Astrocyte of the spinal cord (primary cell): ENCODE measurements around the gene PPY.
"Not testable (repeated sequence)": the region's sequence is repeated elsewhere in the genome, so short reads cannot be mapped to it uniquely, and the experiment has no call there.

Source experiments
- DNase-seq: peaks from one replicate; pipeline ENCODE4 v3.0.0; 2011; ENCODE audit warnings: low read depth, low spot score
- H3K4me3 ChIP-seq: 2 replicates; pipeline ENCODE4 v1.5.1; 2011; ENCODE audit warnings: low read depth, mild to moderate bottlenecking, low read length, moderate library complexity
- in situ Hi-C: cut with HindIII; loops from 2 replicates; pipeline ENCODE4 v1.10.0; 2017; ENCODE audit warnings: low sequenced_read_pairs
- TF ChIP-seq, protein P1 (sequence below): IDR thresholded peaks from 2 replicates; pipeline ENCODE4 v1.5.1; 2012; ENCODE audit warnings: low read depth, mild to moderate bottlenecking, low read length, inconsistent platforms

PPY gene

GRCh38 chr17:43935204-43935925, 6.9 kb downstream of the PPY start:
- TF ChIP-seq, protein P1, sequence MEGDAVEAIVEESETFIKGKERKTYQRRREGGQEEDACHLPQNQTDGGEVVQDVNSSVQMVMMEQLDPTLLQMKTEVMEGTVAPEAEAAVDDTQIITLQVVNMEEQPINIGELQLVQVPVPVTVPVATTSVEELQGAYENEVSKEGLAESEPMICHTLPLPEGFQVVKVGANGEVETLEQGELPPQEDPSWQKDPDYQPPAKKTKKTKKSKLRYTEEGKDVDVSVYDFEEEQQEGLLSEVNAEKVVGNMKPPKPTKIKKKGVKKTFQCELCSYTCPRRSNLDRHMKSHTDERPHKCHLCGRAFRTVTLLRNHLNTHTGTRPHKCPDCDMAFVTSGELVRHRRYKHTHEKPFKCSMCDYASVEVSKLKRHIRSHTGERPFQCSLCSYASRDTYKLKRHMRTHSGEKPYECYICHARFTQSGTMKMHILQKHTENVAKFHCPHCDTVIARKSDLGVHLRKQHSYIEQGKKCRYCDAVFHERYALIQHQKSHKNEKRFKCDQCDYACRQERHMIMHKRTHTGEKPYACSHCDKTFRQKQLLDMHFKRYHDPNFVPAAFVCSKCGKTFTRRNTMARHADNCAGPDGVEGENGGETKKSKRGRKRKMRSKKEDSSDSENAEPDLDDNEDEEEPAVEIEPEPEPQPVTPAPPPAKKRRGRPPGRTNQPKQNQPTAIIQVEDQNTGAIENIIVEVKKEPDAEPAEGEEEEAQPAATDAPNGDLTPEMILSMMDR, result no peak
- no peak for DNase-seq
- in situ Hi-C loops, result no loop called here
- H3K4me3 ChIP-seq, result no peak overlapping the region

DNA sequence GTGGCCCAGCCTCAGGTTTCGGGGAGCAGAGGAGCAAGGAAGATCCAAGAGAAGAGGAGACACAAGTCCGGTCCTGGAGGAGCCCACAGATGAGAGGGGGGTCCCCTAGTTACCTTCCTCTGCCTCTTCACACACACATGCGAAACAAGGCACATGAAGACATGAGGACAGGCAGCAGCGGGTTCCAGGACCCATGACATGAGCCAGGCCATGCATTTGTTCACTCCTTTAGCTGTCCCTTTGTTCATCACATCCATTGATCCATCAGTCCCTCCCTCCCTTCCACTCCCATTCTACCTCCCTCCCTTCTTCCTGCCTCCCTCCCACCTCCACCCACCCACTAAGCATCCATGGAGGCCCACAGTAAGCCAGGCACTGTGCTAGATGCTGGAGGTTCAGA, 9.4 kb downstream of the PPY start:
- in situ Hi-C loops, result no loop called here
- TF ChIP-seq, protein P1, result no peak
- no peak overlapping the region for H3K4me3 ChIP-seq
- DNase-seq, result no peak

- in situ Hi-C loops, result no loop called here
- no peak overlapping the region for H3K4me3 ChIP-seq
- no peak for DNase-seq
- TF ChIP-seq, protein P1, result no peak
Observed at GRCh38 chr17:43932357-43932756, 9.9 kb downstream of the PPY start.

GRCh38 chr17:43931062-43931571, 11.2 kb downstream of the PPY start:
- in situ Hi-C loops, result no loop called here
- no peak overlapping the region for H3K4me3 ChIP-seq
- TF ChIP-seq, protein P1, result no peak
- DNase-seq, result no peak

GRCh38 chr17:43928609-43929008, 13.7 kb downstream of the PPY start:
- in situ Hi-C loops, result no loop called here
- DNase-seq, result no peak
- no peak overlapping the region for H3K4me3 ChIP-seq
- TF ChIP-seq, protein P1, result no peak

GRCh38 chr17:43927929-43928328, 14.3 kb downstream of the PPY start:
- DNase-seq, in situ Hi-C loops, H3K4me3 ChIP-seq: not testable (repeated sequence)

DNA sequence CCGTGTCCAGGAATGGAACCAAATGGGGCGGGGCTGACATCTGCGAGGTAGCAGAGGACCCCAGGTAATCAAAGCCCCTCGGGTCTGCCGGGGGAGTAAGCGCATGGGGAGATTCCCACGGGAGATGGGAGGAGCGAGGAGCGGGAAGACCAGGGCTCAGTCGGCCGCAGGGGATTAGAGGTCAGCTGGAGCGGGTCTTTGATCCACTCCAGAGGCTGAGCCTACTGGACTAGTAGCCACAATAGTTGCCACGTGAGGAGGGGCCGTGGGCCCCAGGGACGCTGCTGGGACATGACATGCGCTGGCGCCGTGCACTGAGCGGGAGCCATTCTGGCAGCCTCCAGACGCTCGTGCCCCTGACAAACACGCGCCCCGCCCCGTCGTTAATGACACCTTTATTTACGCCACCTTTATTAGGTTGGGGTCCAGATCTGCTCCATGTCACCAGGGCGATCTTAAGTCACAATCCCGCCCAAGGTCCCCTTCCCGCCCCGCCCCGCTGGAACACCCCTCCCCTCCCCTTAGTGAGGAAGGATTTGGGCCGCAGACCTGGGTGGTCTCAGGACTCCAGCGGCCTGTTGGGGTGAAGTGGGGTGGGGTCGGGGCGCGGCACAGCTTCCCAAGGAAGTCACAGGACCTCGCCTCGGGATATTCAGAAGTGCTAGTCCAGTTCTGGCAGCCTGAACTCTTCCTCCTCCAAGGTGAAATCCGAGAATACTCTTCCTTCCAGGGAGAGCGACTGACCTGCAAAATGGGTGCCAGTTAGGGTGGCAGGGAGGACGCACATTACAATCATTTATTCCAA, 15.0 kb downstream of the PPY start:
- H3K4me3 ChIP-seq, result no peak overlapping the region

More for the DNA sequence above, 15.0 kb downstream of the PPY start:
- in situ Hi-C loops, result no loop called here
- no peak for DNase-seq
- TF ChIP-seq, protein P1, result no peak
